GM12874 (cell line): ENCODE measurements around the gene POLA2.

ENCODE experiments used
- TF ChIP-seq, protein P1 (sequence below): IDR thresholded peaks from 2 replicates; pipeline ENCODE4 v1.5.1; 2011; ENCODE audit warnings: low read depth, mild to moderate bottlenecking, control low read depth, low read length, moderate library complexity; ENCODE audit not compliant: insufficient read depth

POLA2 gene

GRCh38 chr11:65301491-65302329 is 39.9 kb downstream of the POLA2 start:
- TF ChIP-seq, protein P1, sequence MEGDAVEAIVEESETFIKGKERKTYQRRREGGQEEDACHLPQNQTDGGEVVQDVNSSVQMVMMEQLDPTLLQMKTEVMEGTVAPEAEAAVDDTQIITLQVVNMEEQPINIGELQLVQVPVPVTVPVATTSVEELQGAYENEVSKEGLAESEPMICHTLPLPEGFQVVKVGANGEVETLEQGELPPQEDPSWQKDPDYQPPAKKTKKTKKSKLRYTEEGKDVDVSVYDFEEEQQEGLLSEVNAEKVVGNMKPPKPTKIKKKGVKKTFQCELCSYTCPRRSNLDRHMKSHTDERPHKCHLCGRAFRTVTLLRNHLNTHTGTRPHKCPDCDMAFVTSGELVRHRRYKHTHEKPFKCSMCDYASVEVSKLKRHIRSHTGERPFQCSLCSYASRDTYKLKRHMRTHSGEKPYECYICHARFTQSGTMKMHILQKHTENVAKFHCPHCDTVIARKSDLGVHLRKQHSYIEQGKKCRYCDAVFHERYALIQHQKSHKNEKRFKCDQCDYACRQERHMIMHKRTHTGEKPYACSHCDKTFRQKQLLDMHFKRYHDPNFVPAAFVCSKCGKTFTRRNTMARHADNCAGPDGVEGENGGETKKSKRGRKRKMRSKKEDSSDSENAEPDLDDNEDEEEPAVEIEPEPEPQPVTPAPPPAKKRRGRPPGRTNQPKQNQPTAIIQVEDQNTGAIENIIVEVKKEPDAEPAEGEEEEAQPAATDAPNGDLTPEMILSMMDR: no peak

- TF ChIP-seq, protein P1: no peak
Observed at GRCh38 chr11:65303555-65303954, 41.8 kb downstream of the POLA2 start.

DNA sequence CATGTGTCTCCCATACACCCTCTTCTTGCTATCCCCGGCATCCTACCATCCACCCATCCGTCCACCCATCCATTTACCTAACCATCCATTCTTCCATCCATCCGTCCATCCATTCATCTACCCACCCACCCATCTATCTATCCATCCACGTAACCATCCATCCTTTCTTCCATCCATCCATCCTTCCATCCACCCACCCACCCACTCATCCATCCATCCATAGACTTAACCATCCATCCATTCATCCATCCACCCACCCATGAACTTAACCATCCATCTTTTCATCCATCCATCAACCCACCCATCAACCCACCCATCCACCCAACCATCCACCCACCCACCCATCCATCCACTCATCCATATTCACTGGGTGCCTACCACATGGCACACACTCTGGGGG is 42.3 kb downstream of the POLA2 start:
- TF ChIP-seq, protein P1: no peak

- TF ChIP-seq, protein P1: no peak
Observed at GRCh38 chr11:65304613-65305012, 42.9 kb downstream of the POLA2 start.

DNA sequence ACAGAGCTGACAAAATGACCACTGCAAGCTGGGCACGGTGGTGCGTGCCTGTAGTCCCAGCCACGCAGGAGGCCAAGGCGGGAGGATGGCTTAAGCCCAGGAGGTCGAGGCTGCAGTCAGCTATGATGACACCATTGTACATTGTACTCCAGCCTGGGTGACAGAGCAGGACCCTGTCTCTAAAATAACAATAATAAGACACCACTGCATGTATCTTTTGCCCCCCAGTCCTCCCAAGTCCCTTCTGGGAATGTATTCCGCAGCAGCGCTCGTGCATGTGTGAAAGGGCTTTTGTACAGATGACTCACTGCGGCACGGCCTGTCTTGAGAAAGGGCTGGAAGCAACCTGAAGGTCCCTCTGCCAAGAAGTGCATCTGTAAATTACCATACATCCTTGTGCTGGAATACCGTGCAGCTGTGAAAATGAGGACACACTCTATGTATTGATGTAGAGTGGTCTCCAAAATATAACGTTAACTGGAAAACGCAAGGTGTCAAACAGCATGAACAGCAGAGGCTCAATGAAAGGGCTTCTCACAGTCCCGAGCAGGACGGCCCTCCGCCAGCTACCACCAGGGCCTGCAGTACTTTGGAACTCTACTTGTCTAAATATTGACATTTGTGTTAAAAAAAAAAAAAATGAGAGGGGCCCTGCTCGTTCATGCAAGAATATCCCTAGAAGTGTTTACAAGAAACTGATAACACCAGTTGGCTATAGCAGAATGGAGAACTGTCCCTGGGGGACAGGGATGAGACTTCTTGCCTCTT is 43.9 kb downstream of the POLA2 start:
- TF ChIP-seq, protein P1: no peak

DNA sequence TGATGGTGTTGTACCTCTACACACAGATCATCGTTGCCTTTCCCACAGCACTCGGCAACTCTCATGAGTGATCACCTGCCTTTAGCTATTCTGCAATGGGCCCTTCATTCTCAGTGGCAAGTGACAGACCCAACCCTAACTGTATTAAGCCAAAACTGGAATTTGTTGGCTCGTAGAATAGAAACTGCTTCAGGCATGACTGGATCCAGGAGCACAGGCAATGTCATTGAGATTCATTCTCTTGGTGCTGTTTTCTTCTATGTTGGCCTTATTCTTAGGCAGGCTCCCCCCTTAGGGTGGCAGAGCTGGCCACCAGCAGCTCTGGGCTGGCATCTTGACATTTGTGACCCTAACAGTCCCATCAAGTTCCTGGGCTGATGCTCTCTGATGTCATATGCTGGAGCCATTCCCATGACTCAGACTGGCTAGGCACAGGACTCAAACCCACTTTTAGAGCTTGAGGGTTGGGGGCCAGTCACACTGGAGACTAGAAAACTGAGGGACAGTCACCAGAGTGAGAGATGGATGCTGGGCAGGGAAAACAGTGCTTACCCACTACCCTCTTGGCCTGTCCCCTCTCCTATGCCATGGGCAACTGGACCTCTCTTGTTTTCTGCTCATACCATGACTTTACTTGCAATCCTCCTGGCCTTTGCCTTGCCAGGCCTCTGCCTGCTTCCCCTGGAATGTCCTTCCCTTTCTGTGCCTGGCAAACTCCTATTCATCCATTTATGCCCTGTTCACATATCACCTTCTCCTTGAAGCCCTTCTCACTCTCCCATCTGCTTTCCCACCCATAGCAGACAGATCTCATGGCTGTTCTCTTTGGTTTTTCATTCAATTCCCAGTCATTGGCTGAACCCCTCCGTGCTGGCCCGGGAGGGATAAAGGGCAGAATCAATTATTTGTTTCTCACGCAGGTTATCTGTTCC is 45.8 kb downstream of the POLA2 start:
- TF ChIP-seq, protein P1: no peak
